Astrocyte (in vitro differentiated cells and primary cell): ENCODE data around the gene C19orf85.

Experiments used
- CTCF ChIP-seq: IDR thresholded peaks from 2 replicates; pipeline ENCODE4 v1.5.1; 2011; ENCODE audit warnings: low read depth, mild to moderate bottlenecking, inconsistent platforms, low read length, moderate library complexity; ENCODE audit not compliant: insufficient read depth
- EZH2 ChIP-seq: IDR thresholded peaks from 2 replicates; pipeline ENCODE4 v1.6.1; 2012; ENCODE audit warnings: mild to moderate bottlenecking, low read length, inconsistent platforms; ENCODE audit not compliant: insufficient read depth

- no peak for TF ChIP-seq CTCF
- no peak for TF ChIP-seq EZH2
These were observed 8.9 kb upstream of the C19orf85 start for GRCh38 chr19:55473225-55474012.
